Nephron progenitor cell (in vitro differentiated cells): Measurements from ENCODE around the gene MTCH1.
"Not testable (repeated sequence)": the region's sequence is repeated elsewhere in the genome, so short reads cannot be mapped to it uniquely, and the experiment has no call there.

Experiments used
- DNase-seq: peaks from one replicate; pipeline ENCODE4 v3.0.0; 2021
- H3K27ac Mint-ChIP-seq: 2 replicates; pipeline ENCODE4 v1.8.0; 2021; ENCODE audit warnings: mild to moderate bottlenecking, moderate library complexity, mixed read lengths
- H3K27me3 Mint-ChIP-seq: 2 replicates; pipeline ENCODE4 v1.8.0; 2021; ENCODE audit warnings: mild to moderate bottlenecking, low read depth, mixed read lengths; ENCODE audit not compliant: poor library complexity
- H3K36me3 Mint-ChIP-seq: 2 replicates; pipeline ENCODE4 v1.8.0; 2021; ENCODE audit warnings: low read depth, mixed read lengths
- H3K4me1 Mint-ChIP-seq: 2 replicates; pipeline ENCODE4 v1.8.0; 2021; ENCODE audit warnings: mixed read lengths
- H3K4me3 Mint-ChIP-seq: 2 replicates; pipeline ENCODE4 v1.8.0; 2021; ENCODE audit warnings: mild to moderate bottlenecking, moderate library complexity, mixed read lengths
- H3K9me3 Mint-ChIP-seq: 2 replicates; pipeline ENCODE4 v1.8.0; 2021; ENCODE audit warnings: mild to moderate bottlenecking, moderate library complexity, mixed read lengths
- CTCF ChIP-seq: fragments of 200-600 bp; sonication (generic); IDR thresholded peaks from 2 replicates; pipeline ENCODE4 v1.5.0; 2021; ENCODE audit warnings: antibody characterized with exemption

MTCH1 gene

GRCh38 chr6:36999061-36999750 is 13.2 kb upstream of the MTCH1 start:
- Mint-ChIP-seq H3K4me1 (peaks cover 80% of the 10 kb centered on the region), H3K4me3 (no peak overlapping the region), H3K27ac (peak overlapping the region; percentile 87)

GRCh38 chr6:36998723-36999038 is 12.7 kb upstream of the MTCH1 start:
- peaks cover 75% of the 10 kb centered on the region for H3K4me1 Mint-ChIP-seq
- H3K27ac Mint-ChIP-seq: peak overlapping the region; percentile 87
- peaks cover 4% of the 10 kb centered on the region for H3K9me3 Mint-ChIP-seq
- no peaks in the 10 kb centered on the region for H3K36me3 Mint-ChIP-seq
- no peak for TF ChIP-seq CTCF
- DNase-seq: no peak
- peaks cover 10% of the 10 kb centered on the region for H3K27me3 Mint-ChIP-seq
- peak overlapping the region; percentile 2 for H3K4me3 Mint-ChIP-seq

More at GRCh38 chr6:36999061-36999750, 13.2 kb upstream of the MTCH1 start:
- Mint-ChIP-seq H3K36me3 (no peaks in the 10 kb centered on the region), H3K27me3 (peaks cover 14% of the 10 kb centered on the region), H3K9me3 (peaks cover 4% of the 10 kb centered on the region)
- TF ChIP-seq CTCF: no peak
- DNase-seq: peak; percentile 66

GRCh38 chr6:36997811-36998722 is 12.1 kb upstream of the MTCH1 start:
- no peak for TF ChIP-seq CTCF
- no peaks in the 10 kb centered on the region for H3K36me3 Mint-ChIP-seq
- peaks cover 73% of the 10 kb centered on the region for H3K4me1 Mint-ChIP-seq
- H3K27ac Mint-ChIP-seq: peak overlapping the region; percentile 87
- peaks cover 16% of the 10 kb centered on the region for H3K27me3 Mint-ChIP-seq
- peaks cover 4% of the 10 kb centered on the region for H3K9me3 Mint-ChIP-seq
- DNase-seq: no peak
- H3K4me3 Mint-ChIP-seq: peak overlapping the region; percentile 52

- not testable (repeated sequence) for H3K9me3 Mint-ChIP-seq, DNase-seq, H3K36me3 Mint-ChIP-seq, H3K4me3 Mint-ChIP-seq, H3K27ac Mint-ChIP-seq
- peaks cover 28% of the 10 kb centered on the region for H3K27me3 Mint-ChIP-seq
- H3K4me1 Mint-ChIP-seq: peaks cover 25% of the 10 kb centered on the region
These were observed 4.4 kb upstream of the MTCH1 start for GRCh38 chr6:36990401-36990800.

- H3K27me3 Mint-ChIP-seq: peaks cover 24% of the 10 kb centered on the region
- H3K9me3 Mint-ChIP-seq: peaks cover 4% of the 10 kb centered on the region
- TF ChIP-seq CTCF: no peak
- no peak overlapping the region for H3K4me3 Mint-ChIP-seq
- H3K4me1 Mint-ChIP-seq: peaks cover 23% of the 10 kb centered on the region
- H3K27ac Mint-ChIP-seq: peak overlapping the region; percentile 63
- no peak for DNase-seq
- H3K36me3 Mint-ChIP-seq: peaks cover 5% of the 10 kb centered on the region
These were observed 3.3 kb upstream of the MTCH1 start for GRCh38 chr6:36989264-36989663.

GRCh38 chr6:36986704-36987047 is 680 bp upstream of the MTCH1 start:
- DNase-seq: no peak

More at GRCh38 chr6:36986704-36987047, 680 bp upstream of the MTCH1 start:
- H3K27ac Mint-ChIP-seq: peak overlapping the region; percentile 99
- H3K36me3 Mint-ChIP-seq: peaks cover 5% of the 10 kb centered on the region
- H3K4me1 Mint-ChIP-seq: peaks cover 28% of the 10 kb centered on the region
- peaks cover 4% of the 10 kb centered on the region for H3K9me3 Mint-ChIP-seq
- H3K4me3 Mint-ChIP-seq: peak overlapping the region; percentile 99
- TF ChIP-seq CTCF: no peak
- peaks cover 15% of the 10 kb centered on the region for H3K27me3 Mint-ChIP-seq
